HepG2 (cell line): ENCODE data around the gene ZC3H18. TPM values are rescaled to one million over a fixed set of nuclear protein-coding genes. Genes with fewer than 3 reads are reported as not detected.

Experiments
- ATAC-seq: fragments of 200-7000 bp; cut with Tn5 transposase; 3 replicates; pipeline ENCODE4 v1.9.1; 2020; ENCODE audit warnings: mild to moderate bottlenecking, moderate library complexity
- BruUV-seq: library from RNA; stranded (reverse); fragments of 400-500 nt; replicated peaks from 2 replicates; lab custom pipeline; 2021; lab: Mats Ljungman, UMichigan
- CTCF ChIA-PET: fragments of 300-600 bp; formaldehyde crosslinking; extraction: SDS; loops from one replicate; lab custom pipeline; 2021; ENCODE audit warnings: low total read pairs, inconsistent platforms, low intra/inter-chr PET ratio; lab: Yijun Ruan, JAX
- POLR2A ChIA-PET: fragments of 350-600 bp; sonication (Branson Sonifier 250); formaldehyde crosslinking; loops from one replicate; lab custom pipeline; 2020; ENCODE audit warnings: antibody characterized with exemption, inconsistent platforms; lab: Yijun Ruan, JAX
- DNase-seq: peaks from one replicate; pipeline ENCODE4 v3.0.0-alpha.2; 2015; ENCODE audit warnings: low spot score
- FAIRE-seq: peaks from 3 replicates; lab custom pipeline; 2011; peaks lifted over from hg19 to GRCh38; lab: Jason Lieb, UNC
- H2AFZ ChIP-seq: one replicate; pipeline ENCODE4 v1.6.1; 2011; ENCODE audit warnings: low read length, inconsistent platforms
- H3K27ac ChIP-seq: fragments of 300-600 bp; 3 replicates; pipeline ENCODE4 v1.8.0; 2011; ENCODE audit warnings: mixed run types, mild to moderate bottlenecking, mixed read lengths, low read length, inconsistent platforms; ENCODE audit not compliant: insufficient read depth; ENCODE audit errors: extremely low read length
- H3K27me3 ChIP-seq, 2 experiments: fragments of 200-600 bp in 1 of 2; 2 replicates in 1 of 2; 3 replicates in 1 of 2; pipeline versions ENCODE4 v1.6.0 to v1.8.0; 2011; ENCODE audit warnings: low read length in 2 of 2, mild to moderate bottlenecking in 2 of 2, moderate library complexity in 2 of 2, inconsistent platforms in 1 of 2; ENCODE audit not compliant: insufficient read depth in 2 of 2, control insufficient read depth in 1 of 2
- H3K36me3 ChIP-seq, 2 experiments: fragments of 200-600 bp in 1 of 2; replicated peaks in 1 of 2; 2 replicates in 1 of 2; 3 replicates in 1 of 2; pipeline versions ENCODE4 v1.5.1 to v1.8.0; 2011; ENCODE audit warnings: low read length in 2 of 2, inconsistent platforms in 1 of 2; ENCODE audit not compliant: insufficient read depth in 2 of 2, control insufficient read depth in 1 of 2
- H3K4me1 ChIP-seq: 2 replicates; pipeline ENCODE4 v1.5.1; 2012; ENCODE audit warnings: low read length, inconsistent platforms; ENCODE audit not compliant: insufficient read depth
- H3K4me2 ChIP-seq: 2 replicates; pipeline ENCODE4 v1.6.0; 2011; ENCODE audit warnings: low read depth, low read length, inconsistent platforms
- H3K4me3 ChIP-seq, 3 experiments: fragments of 200-600 bp in 1 of 3; sonication (generic), shearing (Covaris generic) in 1 of 3; replicated peaks in 1 of 3; 2 replicates each; pipeline ENCODE4 v1.5.1; 2011 to 2016; ENCODE audit warnings: low read length in 3 of 3, inconsistent platforms in 2 of 3, low read depth in 2 of 3, mild to moderate bottlenecking in 2 of 3, control low read depth in 1 of 3, mixed read lengths in 1 of 3; ENCODE audit not compliant: insufficient read depth in 1 of 3
- H3K79me2 ChIP-seq: one replicate; pipeline ENCODE4 v1.6.1; 2011; ENCODE audit warnings: low read length, inconsistent platforms; ENCODE audit not compliant: insufficient read depth
- H3K9ac ChIP-seq: 2 replicates; pipeline ENCODE4 v1.6.0; 2011; ENCODE audit warnings: mild to moderate bottlenecking, low read depth, low read length, inconsistent platforms; ENCODE audit not compliant: insufficient read depth
- H3K9me3 ChIP-seq: 2 replicates; pipeline ENCODE4 v1.5.1; 2012; ENCODE audit warnings: mild to moderate bottlenecking, low read length
- H4K20me1 ChIP-seq: 2 replicates; pipeline ENCODE4 v1.6.0; 2011; ENCODE audit warnings: inconsistent platforms, mild to moderate bottlenecking, low read length, moderate library complexity; ENCODE audit not compliant: insufficient read depth
- ELF1 ChIP-seq: sonication (generic); formaldehyde crosslinking; IDR thresholded peaks from 2 replicates; pipeline ENCODE4 v1.4.0; 2020; ENCODE audit warnings: missing genetic modification reagents
- GABPA ChIP-seq, 2 experiments: IDR thresholded peaks; 2 replicates each; pipeline ENCODE4 v1.6.1; 2011 to 2016; ENCODE audit warnings: low read depth in 2 of 2, low read length in 1 of 2, missing biosample characterization in 1 of 2, missing genetic modification characterization in 1 of 2
- HES4 ChIP-seq: sonication (generic); formaldehyde crosslinking; IDR thresholded peaks from 2 replicates; pipeline ENCODE4 v1.9.0; 2021; ENCODE audit warnings: mild to moderate bottlenecking, missing genetic modification reagents, borderline replicate concordance
- MED13 ChIP-seq: sonication (generic); formaldehyde crosslinking; IDR thresholded peaks from 2 replicates; pipeline ENCODE4 v1.5.0; 2020; ENCODE audit warnings: missing genetic modification reagents
- MIER2 ChIP-seq: IDR thresholded peaks from 2 replicates; pipeline ENCODE4 v1.6.1; 2016; ENCODE audit warnings: missing biosample characterization, missing genetic modification reagents
- SETDB1 ChIP-seq: sonication (generic); formaldehyde crosslinking; IDR thresholded peaks from 2 replicates; pipeline ENCODE4 v1.5.1; 2020; ENCODE audit warnings: missing genetic modification reagents, mild to moderate bottlenecking, borderline replicate concordance
- TAF1 ChIP-seq: sonication (generic); formaldehyde crosslinking; IDR thresholded peaks from 2 replicates; pipeline ENCODE4 v1.4.0; 2020; ENCODE audit warnings: missing genetic modification reagents
- UBTF ChIP-seq: sonication (generic); formaldehyde crosslinking; IDR thresholded peaks from 2 replicates; pipeline ENCODE4 v1.4.0; 2020; ENCODE audit warnings: mild to moderate bottlenecking, missing genetic modification reagents
- ZFX ChIP-seq: sonication (generic); formaldehyde crosslinking; IDR thresholded peaks from 2 replicates; pipeline ENCODE4 v1.4.0; 2020; ENCODE audit warnings: mild to moderate bottlenecking, low read depth, missing genetic modification reagents, moderate library complexity
- ZNF331 ChIP-seq: sonication (generic); formaldehyde crosslinking; IDR thresholded peaks from 2 replicates; pipeline ENCODE4 v1.4.0; 2020; ENCODE audit warnings: missing genetic modification reagents
- ZNF501 ChIP-seq: sonication (generic); formaldehyde crosslinking; IDR thresholded peaks from 2 replicates; pipeline ENCODE4 v1.5.1; 2020; ENCODE audit warnings: mild to moderate bottlenecking, moderate library complexity, missing genetic modification reagents
- ZNF552 ChIP-seq: sonication (generic); formaldehyde crosslinking; IDR thresholded peaks from 2 replicates; pipeline ENCODE4 v1.9.0; 2022; ENCODE audit warnings: missing genetic modification reagents, mild to moderate bottlenecking, borderline replicate concordance
- ZNF557 ChIP-seq: sonication (generic); formaldehyde crosslinking; IDR thresholded peaks from 2 replicates; pipeline ENCODE4 v1.4.0; 2020; ENCODE audit warnings: missing genetic modification reagents
- ZNF800 ChIP-seq: sonication (generic); formaldehyde crosslinking; IDR thresholded peaks from 2 replicates; pipeline ENCODE4 v1.4.0; 2020; ENCODE audit warnings: missing genetic modification reagents
- WGBS: methylation state at CpG from one replicate; pipeline ENCODE4 v1.1.6; 2017; ENCODE audit warnings: low lambda C conversion rate; 5-methylcytosine and 5-hydroxymethylcytosine counted together
- in situ Hi-C: cut with HindIII; loops from 2 replicates; pipeline ENCODE4 v1.10.0; 2017; ENCODE audit warnings: low pct_unique_long_range_greater_than_20kb; ENCODE audit not compliant: extremely low pct_ligation_motif_present
- intact Hi-C: fragments of 100-400 bp; cut with micrococcal nuclease; formaldehyde crosslinking; loops from one replicate; pipeline ENCODE4 v1.10.0; 2022; ENCODE audit not compliant: unreplicated experiment
- polyA plus RNA-seq, 8 experiments: library from polyadenylated mRNA; depleted of rRNA in 3 of 8; stranded (reverse) in 7 of 8; unstranded in 1 of 8; fragments of >200 nt; fragmentation: Illumina TruSeq in 4 of 8; extraction: Trizol in 4 of 8; gene quantifications; 2 replicates each; pipeline versions ENCODE4 v1.2.1 to v1.2.3, GENCODE V29; 2011 to 2016; ENCODE audit warnings: low read depth in 4 of 8, missing spikeins in 1 of 8, mixed read lengths in 1 of 8; ENCODE audit not compliant: insufficient read depth in 1 of 8
- total RNA-seq, 5 experiments: library from RNA; depleted of rRNA; stranded (reverse); fragments of >200 nt; fragmentation: Illumina TruSeq; extraction: Trizol; gene quantifications; 2 replicates each; pipeline ENCODE4 v1.2.3, GENCODE V29; 2016; ENCODE audit warnings: low read depth in 1 of 5
- TF ChIP-seq, protein P1 (sequence below): sonication (generic); formaldehyde crosslinking; IDR thresholded peaks from 2 replicates; pipeline ENCODE4 v1.4.0; 2020; ENCODE audit warnings: missing genetic modification reagents

ZC3H18 gene
- total and polyA plus RNA-seq, 2 of the 13 experiments (the other 11 are each of a cell fraction or from before 2014, with no cell fraction given) = 11.2 to 27.4 TPM

GRCh38 chr16:88649924-88650748 lies 79.9 kb downstream of the ZC3H18 start:
- ChIA-PET POLR2A (interaction anchor here (0.8 to 5.2 kb wide), 13 partner anchors 9 to 80 kb away, joined by 3 to 51 read pairs (median 4); partner anchors contain the start of genes MVD and ZC3H18), CTCF (no interaction called here)
- DNase-seq = peak; percentile 43
- ATAC-seq = peak; percentile 29
- 2% methylated on average over 9 of the region's 37 CpGs for WGBS
- intact Hi-C loops = loop anchor here (2.0 to 5.0 kb wide), 2 partner anchors 35 to 53 kb away; no protein-coding TSS in a partner anchor
- peak overlapping the region; percentile 97 for H3K4me2 ChIP-seq
- TSS peak; percentile 50 for BruUV-seq
- peak overlapping the region; percentile 66 to 100 (median 94) for H3K4me3 ChIP-seq
- H3K36me3 ChIP-seq = peaks cover 5 to 19% of the 10 kb centered on the region in 2 experiments
- no peaks in the 10 kb centered on the region for H3K9me3 ChIP-seq
- in situ Hi-C loops = no loop called here
- peaks cover 27% of the 10 kb centered on the region for H3K4me1 ChIP-seq
- peaks cover 18% of the 10 kb centered on the region for H3K79me2 ChIP-seq
- peak overlapping the region; percentile 86 for H3K9ac ChIP-seq
- no peaks in the 10 kb centered on the region for H3K27me3 ChIP-seq
- peak overlapping the region; percentile 88 for H3K27ac ChIP-seq
- H4K20me1 ChIP-seq = peaks cover 11% of the 10 kb centered on the region; the same call in 1 of the 2 replicates
- FAIRE-seq = no peak
- no peak overlapping the region for H2AFZ ChIP-seq
- TF ChIP-seq, protein P1, sequence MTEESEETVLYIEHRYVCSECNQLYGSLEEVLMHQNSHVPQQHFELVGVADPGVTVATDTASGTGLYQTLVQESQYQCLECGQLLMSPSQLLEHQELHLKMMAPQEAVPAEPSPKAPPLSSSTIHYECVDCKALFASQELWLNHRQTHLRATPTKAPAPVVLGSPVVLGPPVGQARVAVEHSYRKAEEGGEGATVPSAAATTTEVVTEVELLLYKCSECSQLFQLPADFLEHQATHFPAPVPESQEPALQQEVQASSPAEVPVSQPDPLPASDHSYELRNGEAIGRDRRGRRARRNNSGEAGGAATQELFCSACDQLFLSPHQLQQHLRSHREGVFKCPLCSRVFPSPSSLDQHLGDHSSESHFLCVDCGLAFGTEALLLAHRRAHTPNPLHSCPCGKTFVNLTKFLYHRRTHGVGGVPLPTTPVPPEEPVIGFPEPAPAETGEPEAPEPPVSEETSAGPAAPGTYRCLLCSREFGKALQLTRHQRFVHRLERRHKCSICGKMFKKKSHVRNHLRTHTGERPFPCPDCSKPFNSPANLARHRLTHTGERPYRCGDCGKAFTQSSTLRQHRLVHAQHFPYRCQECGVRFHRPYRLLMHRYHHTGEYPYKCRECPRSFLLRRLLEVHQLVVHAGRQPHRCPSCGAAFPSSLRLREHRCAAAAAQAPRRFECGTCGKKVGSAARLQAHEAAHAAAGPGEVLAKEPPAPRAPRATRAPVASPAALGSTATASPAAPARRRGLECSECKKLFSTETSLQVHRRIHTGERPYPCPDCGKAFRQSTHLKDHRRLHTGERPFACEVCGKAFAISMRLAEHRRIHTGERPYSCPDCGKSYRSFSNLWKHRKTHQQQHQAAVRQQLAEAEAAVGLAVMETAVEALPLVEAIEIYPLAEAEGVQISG = peak; percentile 45
- TF ChIP-seq ZNF552 (CRISPR knock-in tag) = peak; percentile 34; the same call in 1 of the 2 replicates
- TF ChIP-seq ZNF501 (CRISPR knock-in tag) = no peak
- 0 out of 2 replicates have a peak, but pooled peaks have one; percentile 8 for TF ChIP-seq TAF1 (CRISPR knock-in tag)
- no peak for TF ChIP-seq GABPA (IDR thresholded peaks at IDR 0.05; ENCODE audit: low read depth, low read length)
- TF ChIP-seq GABPA (CRISPR knock-in tag; IDR thresholded peaks at IDR 0.05; ENCODE audit: low read depth) = peak; percentile 65
- TF ChIP-seq ZFX (CRISPR knock-in tag) = peak; percentile 14; the same call in 1 of the 2 replicates
- peak; percentile 60 for TF ChIP-seq HES4 (CRISPR knock-in tag)
- no peak for TF ChIP-seq MIER2 (CRISPR knock-in tag)
- TF ChIP-seq UBTF (CRISPR knock-in tag) = peak; percentile 68; the same call in 1 of the 2 replicates
- peak; percentile 52; the same call in 1 of the 2 replicates for TF ChIP-seq ELF1 (CRISPR knock-in tag)
- peak; percentile 28; the same call in 1 of the 2 replicates for TF ChIP-seq MED13 (CRISPR knock-in tag)
- no peak for TF ChIP-seq ZNF800 (CRISPR knock-in tag)
- TF ChIP-seq SETDB1 (CRISPR knock-in tag) = no peak
- 0 out of 2 replicates have a peak, but pooled peaks have one; percentile 12 for TF ChIP-seq ZNF331 (CRISPR knock-in tag)
- no peak for TF ChIP-seq ZNF557 (CRISPR knock-in tag)
